Breast epithelium (tissue), 4 donors: ENCODE data around the gene SIRT7. TPM values are rescaled to one million over a fixed set of nuclear protein-coding genes. Genes with fewer than 3 reads are reported as not detected.

Experiments
- DNase-seq, 2 donors: peaks; one replicate each; pipeline ENCODE4 v3.0.0-alpha.2; 2019; ENCODE audit warnings: low spot score in 2 of 2
- H3K27ac ChIP-seq, 2 donors: fragments of 200-600 bp; sonication (generic) in 1 of 2; one replicate each; pipeline ENCODE4 v1.5.1; 2016 to 2019; ENCODE audit warnings: mild to moderate bottlenecking in 1 of 2
- H3K27me3 ChIP-seq, 2 donors: fragments of 200-600 bp; sonication (generic) in 1 of 2; one replicate each; pipeline versions ENCODE4 v1.5.1 to v1.6.0; 2017 to 2019; ENCODE audit warnings: control low read depth in 1 of 2, mild to moderate bottlenecking in 1 of 2
- H3K36me3 ChIP-seq: fragments of 200-600 bp; one replicate; pipeline ENCODE4 v1.5.1; 2019
- H3K4me1 ChIP-seq, 2 donors: fragments of 200-600 bp; sonication (generic); one replicate each; pipeline ENCODE4 v1.5.1; 2016 to 2019; ENCODE audit warnings: control low read depth in 1 of 2
- H3K4me3 ChIP-seq, 3 donors: fragments of 200-600 bp; sonication (generic); 1 replicate in 2 of 3; 2 replicates in 1 of 3; pipeline ENCODE4 v1.5.1; 2016 to 2019; ENCODE audit warnings: mild to moderate bottlenecking in 3 of 3, moderate library complexity in 2 of 3
- H3K9me3 ChIP-seq, 2 donors: fragments of 200-600 bp; sonication (generic) in 1 of 2; one replicate each; pipeline ENCODE4 v1.5.1; 2016 to 2019; ENCODE audit warnings: control low read depth in 1 of 2
- POLR2A ChIP-seq: fragments of 450-650 bp; IDR thresholded peaks from one replicate; pipeline ENCODE4 v1.6.1; 2016; ENCODE audit warnings: antibody characterized with exemption, mild to moderate bottlenecking, moderate library complexity
- POLR2AphosphoS5 ChIP-seq, 3 donors: sonication (generic); formaldehyde crosslinking; IDR thresholded peaks; one replicate each; pipeline ENCODE4 v1.6.1; 2017; ENCODE audit warnings: antibody characterized with exemption in 3 of 3
- intact Hi-C: fragments of 100-400 bp; cut with DNase I; formaldehyde crosslinking; loops from one replicate; pipeline ENCODE4 v1.15.1; 2023; ENCODE audit warnings: low total_unique reads
- total RNA-seq, 3 donors: library from RNA; depleted of rRNA; stranded (reverse); fragments of >200 nt; gene quantifications; one replicate each; pipeline ENCODE4 v1.1.0, GENCODE V29; 2016
- TF ChIP-seq, protein P1 (sequence below), 3 donors: fragments of 450-650 bp; IDR thresholded peaks; one replicate each; pipeline ENCODE4 v1.5.1; 2016 to 2017; ENCODE audit warnings: antibody characterized with exemption in 3 of 3, mild to moderate bottlenecking in 3 of 3, moderate library complexity in 3 of 3

The SIRT7 gene
- total RNA-seq, 3 donors from 2014 or later = 20.6 to 27.2 (median 25.8) TPM

DNA sequence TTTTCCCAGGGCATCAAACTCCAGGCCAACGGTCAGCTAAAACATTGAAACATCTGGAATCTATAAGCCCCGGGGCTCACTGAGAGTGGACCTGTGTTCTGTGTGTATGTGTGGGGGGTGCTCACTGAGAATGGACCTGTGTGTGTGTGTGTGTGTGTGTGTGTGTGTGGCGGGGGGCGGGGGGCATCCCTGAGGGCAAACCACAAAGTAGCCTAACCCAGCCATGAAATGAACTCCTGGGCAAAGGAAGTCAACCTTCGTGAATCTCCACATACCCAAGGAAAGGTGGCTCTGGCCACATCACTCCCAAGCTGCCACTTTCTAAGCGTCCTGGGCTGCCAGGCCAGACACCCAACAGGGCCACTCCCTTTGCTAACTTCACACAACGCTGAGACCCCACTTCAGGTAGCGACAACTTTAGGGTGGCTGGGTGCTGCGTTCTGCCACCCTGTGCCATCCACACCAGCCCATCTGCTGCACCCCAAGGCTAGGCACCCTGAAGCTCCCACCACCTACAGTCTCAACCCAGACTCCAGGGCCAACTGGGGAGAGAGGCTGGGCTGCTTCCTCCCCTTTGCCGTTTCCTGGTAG lies 8.0 kb upstream of the SIRT7 start:
- Histone ChIP-seq H3K36me3 (no peaks in the 10 kb centered on the region), H3K27me3 (no peaks in the 10 kb centered on the region), H3K9me3 (no peaks in the 10 kb centered on the region), H3K4me1 (peaks cover 11 to 12% of the 10 kb centered on the region in 2 donors), H3K4me3 (peak overlapping the region; percentile 94 to 100 (median 98)), H3K27ac (peak overlapping the region; percentile 94 to 98)
- no peak for DNase-seq
- TF ChIP-seq POLR2AphosphoS5 (IDR thresholded peaks at IDR 0.05) (no peak), POLR2A (no peak)
- TF ChIP-seq, protein P1, sequence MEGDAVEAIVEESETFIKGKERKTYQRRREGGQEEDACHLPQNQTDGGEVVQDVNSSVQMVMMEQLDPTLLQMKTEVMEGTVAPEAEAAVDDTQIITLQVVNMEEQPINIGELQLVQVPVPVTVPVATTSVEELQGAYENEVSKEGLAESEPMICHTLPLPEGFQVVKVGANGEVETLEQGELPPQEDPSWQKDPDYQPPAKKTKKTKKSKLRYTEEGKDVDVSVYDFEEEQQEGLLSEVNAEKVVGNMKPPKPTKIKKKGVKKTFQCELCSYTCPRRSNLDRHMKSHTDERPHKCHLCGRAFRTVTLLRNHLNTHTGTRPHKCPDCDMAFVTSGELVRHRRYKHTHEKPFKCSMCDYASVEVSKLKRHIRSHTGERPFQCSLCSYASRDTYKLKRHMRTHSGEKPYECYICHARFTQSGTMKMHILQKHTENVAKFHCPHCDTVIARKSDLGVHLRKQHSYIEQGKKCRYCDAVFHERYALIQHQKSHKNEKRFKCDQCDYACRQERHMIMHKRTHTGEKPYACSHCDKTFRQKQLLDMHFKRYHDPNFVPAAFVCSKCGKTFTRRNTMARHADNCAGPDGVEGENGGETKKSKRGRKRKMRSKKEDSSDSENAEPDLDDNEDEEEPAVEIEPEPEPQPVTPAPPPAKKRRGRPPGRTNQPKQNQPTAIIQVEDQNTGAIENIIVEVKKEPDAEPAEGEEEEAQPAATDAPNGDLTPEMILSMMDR (IDR thresholded peaks at IDR 0.05) = no peak
- intact Hi-C loops = loop anchor here (1.0 kb wide), 1 partner anchor 36 kb away; no protein-coding TSS in a partner anchor

DNA sequence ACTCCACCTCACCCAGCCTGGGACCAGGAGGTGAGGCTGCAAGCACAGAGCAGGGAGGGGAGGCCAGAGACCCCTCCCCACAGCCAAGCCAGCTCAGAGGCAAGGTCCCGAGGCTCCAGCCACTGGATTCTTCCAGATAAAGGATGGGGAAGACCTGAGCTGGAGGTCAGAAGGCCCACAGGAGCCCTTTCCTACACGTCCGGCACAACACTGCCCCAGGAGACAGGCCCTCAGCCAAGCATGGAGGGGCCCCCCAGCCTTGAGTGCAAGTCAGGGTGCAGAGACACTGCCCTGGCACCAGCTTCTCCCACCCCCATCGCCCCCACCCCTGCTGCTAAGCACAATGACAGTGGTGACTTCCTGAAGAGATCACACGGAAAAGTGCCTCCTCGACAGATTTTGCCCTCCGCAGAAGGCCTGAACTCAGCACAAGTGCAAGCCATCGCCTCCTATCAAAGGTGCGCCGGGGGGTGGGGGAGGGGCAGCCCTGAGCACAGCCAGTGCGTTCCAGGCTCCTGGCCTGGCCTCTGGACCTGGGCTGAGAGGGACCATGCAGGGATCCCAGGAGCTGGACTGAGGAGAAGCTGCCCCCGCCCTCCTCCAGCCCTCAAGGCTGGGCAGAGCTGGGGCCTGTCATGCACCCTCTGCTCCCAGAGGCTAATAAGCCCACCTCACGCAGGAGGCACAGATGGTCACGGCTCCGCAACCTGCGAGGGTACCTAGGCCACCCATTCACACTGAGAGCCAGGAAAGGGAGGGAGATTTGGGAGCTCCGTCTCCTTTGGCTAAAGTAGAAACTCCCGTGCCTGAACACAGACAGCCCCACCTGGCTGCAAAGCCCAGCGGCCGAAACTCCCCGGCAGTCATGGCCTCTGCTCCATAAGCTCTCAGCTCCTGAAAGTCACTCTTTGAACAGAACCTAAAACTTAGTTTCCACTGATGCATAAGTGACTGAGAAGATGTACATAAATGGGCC lies 6.9 kb upstream of the SIRT7 start:
- H3K9me3 ChIP-seq = no peaks in the 10 kb centered on the region
- H3K4me1 ChIP-seq = peaks cover 11 to 12% of the 10 kb centered on the region in 2 donors
- H3K36me3 ChIP-seq = no peaks in the 10 kb centered on the region
- no peak for DNase-seq
- H3K4me3 ChIP-seq = no peak overlapping the region
- TF ChIP-seq, protein P1 (IDR thresholded peaks at IDR 0.05) = no peak
- TF ChIP-seq POLR2A = no peak
- TF ChIP-seq POLR2AphosphoS5 (IDR thresholded peaks at IDR 0.05) = no peak
- no peaks in the 10 kb centered on the region for H3K27me3 ChIP-seq
- peak overlapping the region in 1 of 2 donors; percentile 23 for H3K27ac ChIP-seq
- intact Hi-C loops = loop anchor here (5.0 kb wide), 1 partner anchor 817 kb away; no protein-coding TSS in a partner anchor

DNA sequence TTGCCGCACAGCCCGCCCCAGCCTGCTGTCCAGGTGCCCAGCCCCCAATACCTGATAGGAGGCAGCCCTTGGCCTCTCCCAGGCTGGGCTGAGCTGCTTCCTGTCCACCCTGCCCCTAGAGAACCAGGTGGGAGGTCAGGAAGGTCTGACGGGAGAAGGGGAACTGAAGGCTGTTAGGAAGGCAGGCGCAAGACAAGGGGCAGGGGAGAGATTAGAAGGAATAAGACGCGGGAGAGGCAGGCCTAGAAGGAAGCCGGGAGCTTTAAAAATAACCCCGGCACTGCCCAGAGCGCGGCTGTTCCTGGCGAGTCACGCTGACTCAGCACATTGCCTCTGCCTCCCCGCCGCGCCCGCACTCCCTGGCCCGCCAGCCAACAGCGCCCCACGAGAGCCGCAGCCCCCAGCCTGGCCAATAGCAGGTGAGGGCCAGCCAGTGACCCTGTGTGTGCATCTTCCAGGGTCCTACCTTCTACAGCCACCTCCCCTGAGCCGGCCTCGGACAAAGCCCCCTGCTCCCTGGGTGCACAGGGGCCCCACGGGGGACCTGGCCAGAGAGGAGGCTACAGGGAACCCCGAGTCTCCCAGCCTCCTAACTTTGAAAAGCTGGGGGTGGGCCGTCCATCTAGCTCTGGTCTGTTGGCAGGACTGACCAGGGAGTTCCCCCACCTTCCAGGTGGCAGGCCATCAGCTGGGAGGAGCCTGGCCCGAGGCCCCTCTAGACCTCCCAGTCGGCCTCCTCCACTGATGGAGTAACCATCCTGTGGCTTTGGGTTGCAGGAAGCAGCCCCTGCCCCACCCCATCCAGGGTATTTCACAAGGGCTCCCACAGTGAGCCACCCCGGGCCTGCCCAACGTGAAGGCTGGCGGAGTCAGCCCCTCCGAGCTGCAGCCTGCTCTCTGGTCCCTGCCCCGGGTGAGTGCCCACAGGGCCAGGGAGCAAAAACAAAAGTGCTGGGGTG lies 5.6 kb upstream of the SIRT7 start:
- intact Hi-C loops = loop anchor here (5.0 kb wide), 1 partner anchor 819 kb away; no protein-coding TSS in a partner anchor
- H3K4me1 ChIP-seq = peaks cover 11 to 12% of the 10 kb centered on the region in 2 donors
- H3K27me3 ChIP-seq = no peaks in the 10 kb centered on the region
- no peaks in the 10 kb centered on the region for H3K36me3 ChIP-seq
- H3K4me3 ChIP-seq = peak overlapping the region; percentile 14 to 52 (median 25)
- H3K9me3 ChIP-seq = no peaks in the 10 kb centered on the region
- TF ChIP-seq POLR2A (no peak), POLR2AphosphoS5 (IDR thresholded peaks at IDR 0.05) (no peak)
- TF ChIP-seq, protein P1 (IDR thresholded peaks at IDR 0.05) = no peak
- H3K27ac ChIP-seq = peak overlapping the region; percentile 23 to 41
- DNase-seq = no peak

DNA sequence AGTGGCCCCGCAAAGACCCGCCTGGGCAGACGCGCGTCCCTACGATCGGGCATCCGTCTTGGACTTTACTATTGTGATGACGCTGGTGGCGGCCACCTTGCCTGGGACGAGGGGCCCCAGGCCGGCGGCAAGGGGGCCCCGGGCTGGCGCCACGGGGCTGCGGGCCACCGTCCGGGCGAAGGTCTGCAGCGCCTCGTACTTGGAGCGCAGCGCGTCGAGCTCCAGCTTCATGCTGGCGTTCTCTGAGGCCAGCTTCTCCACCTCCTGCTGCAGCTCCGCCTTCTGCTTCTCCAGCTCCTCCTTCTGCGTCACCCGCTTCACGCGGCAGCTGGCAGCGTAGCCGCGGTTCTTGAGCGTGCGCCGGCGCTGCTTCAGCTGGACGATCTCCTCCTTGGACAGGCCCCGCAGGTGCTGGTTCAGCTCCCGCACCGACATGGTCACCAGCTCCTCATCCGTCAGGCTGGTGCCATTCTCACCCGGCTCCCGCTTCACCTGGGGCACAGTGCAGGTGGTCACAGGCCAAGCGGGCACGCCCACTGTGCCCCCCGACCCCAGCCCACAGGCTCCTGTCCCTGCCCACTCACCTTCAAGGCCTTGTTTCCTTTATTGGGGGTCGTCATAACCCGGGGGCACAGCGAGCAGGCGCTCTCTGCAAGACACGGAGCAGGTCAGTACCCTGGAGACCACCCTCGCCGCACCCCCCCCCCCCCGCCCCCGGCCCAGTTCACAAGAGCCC lies 4.8 kb upstream of the SIRT7 start:
- Histone ChIP-seq H3K36me3 (no peaks in the 10 kb centered on the region), H3K27ac (peak overlapping the region; percentile 23 to 41), H3K9me3 (no peaks in the 10 kb centered on the region), H3K4me3 (peak overlapping the region; percentile 14 to 52 (median 25)), H3K27me3 (no peaks in the 10 kb centered on the region), H3K4me1 (peaks cover 9 to 11% of the 10 kb centered on the region in 2 donors)
- TF ChIP-seq, protein P1 (IDR thresholded peaks at IDR 0.05) = no peak
- TF ChIP-seq POLR2A = no peak
- no peak for TF ChIP-seq POLR2AphosphoS5 (IDR thresholded peaks at IDR 0.05)
- intact Hi-C loops = loop anchor here (5.0 kb wide), 1 partner anchor 820 kb away; no protein-coding TSS in a partner anchor
- DNase-seq = no peak
